WTC11 (cell line): ENCODE data around the gene SORCS1.

Source experiments
- AFF4 ChIP-seq: sonication (generic); formaldehyde crosslinking; IDR thresholded peaks from 2 replicates; pipeline ENCODE4 v1.8.1; 2023; ENCODE audit warnings: mild to moderate bottlenecking, missing genetic modification reagents, borderline replicate concordance
- ATF2 ChIP-seq: sonication (generic); formaldehyde crosslinking; IDR thresholded peaks from 2 replicates; pipeline ENCODE4 v1.8.1; 2022; ENCODE audit warnings: low read depth, missing genetic modification reagents, borderline replicate concordance
- ATF3 ChIP-seq: sonication (generic); formaldehyde crosslinking; conservative IDR thresholded peaks from 2 replicates; pipeline ENCODE4 v1.8.1; 2022; ENCODE audit warnings: mild to moderate bottlenecking, missing genetic modification reagents
- ATF6 ChIP-seq: sonication (generic); formaldehyde crosslinking; IDR thresholded peaks from 2 replicates; pipeline ENCODE4 v1.8.1; 2023; ENCODE audit warnings: mild to moderate bottlenecking, missing genetic modification reagents
- E2F1 ChIP-seq: sonication (generic); formaldehyde crosslinking; IDR thresholded peaks from 2 replicates; pipeline ENCODE4 v1.8.0; 2022; ENCODE audit warnings: mild to moderate bottlenecking, missing genetic modification reagents
- JUN ChIP-seq: sonication (generic); formaldehyde crosslinking; IDR thresholded peaks from 2 replicates; pipeline ENCODE4 v1.8.0; 2023; ENCODE audit warnings: mild to moderate bottlenecking, missing genetic modification reagents
- MAX ChIP-seq: sonication (generic); formaldehyde crosslinking; IDR thresholded peaks from 2 replicates; pipeline ENCODE4 v1.8.0; 2022; ENCODE audit warnings: mild to moderate bottlenecking, missing genetic modification reagents
- NFATC4 ChIP-seq: fragments of 250-450 bp; sonication (Bioruptor Pico); IDR thresholded peaks from 2 replicates; pipeline ENCODE4 v1.9.0; 2021; ENCODE audit warnings: mild to moderate bottlenecking
- NFYB ChIP-seq: sonication (generic); formaldehyde crosslinking; conservative IDR thresholded peaks from 2 replicates; pipeline ENCODE4 v1.8.0; 2022; ENCODE audit warnings: low read depth, missing genetic modification reagents
- ZBTB43 ChIP-seq: sonication (generic); formaldehyde crosslinking; IDR thresholded peaks from 2 replicates; pipeline ENCODE4 v1.8.1; 2023; ENCODE audit warnings: mild to moderate bottlenecking, missing genetic modification reagents
- ZNF425 ChIP-seq: fragments of 250-450 bp; sonication (Bioruptor Pico); conservative IDR thresholded peaks from 2 replicates; pipeline ENCODE4 v1.9.0; 2021; ENCODE audit warnings: mild to moderate bottlenecking

- TF ChIP-seq E2F1 (CRISPR knock-in tag) (no peak), ZNF425 (CRISPR knock-in tag) (no peak), NFYB (CRISPR knock-in tag) (no peak), ATF2 (no peak), ZBTB43 (CRISPR knock-in tag) (no peak), NFATC4 (CRISPR knock-in tag) (no peak), AFF4 (no peak), MAX (CRISPR knock-in tag) (no peak), ATF6 (CRISPR knock-in tag) (no peak), ATF3 (CRISPR knock-in tag) (no peak), JUN (CRISPR knock-in tag) (no peak)
These were observed 391.5 kb downstream of the SORCS1 start for GRCh38 chr10:106772957-106773356.
